Natural killer cell (primary cell): Measurements from ENCODE around the gene CDK18. TPM values are rescaled to one million over a fixed set of nuclear protein-coding genes. Genes with fewer than 3 reads are reported as not detected.

Experiments
- ATAC-seq, 3 donors: fragments of 150-1000 bp in 2 of 3; fragments of 200-7000 bp in 1 of 3; cut with Tn5 transposase; 1 replicate in 1 of 3; 2 replicates in 2 of 3; pipeline ENCODE4 v1.10.0; 2021; ENCODE audit warnings: mild to moderate bottlenecking in 2 of 3, moderate library complexity in 2 of 3
- DNase-seq, 2 donors: peaks; one replicate each; pipeline versions ENCODE4 v3.0.0 to v3.0.0-alpha.2; 2013 to 2021; ENCODE audit warnings: mixed read lengths in 1 of 2
- H3K27ac ChIP-seq: one replicate; pipeline ENCODE4 v1.5.1; 2013; ENCODE audit warnings: mild to moderate bottlenecking, low read length
- H3K27me3 ChIP-seq: one replicate; pipeline ENCODE4 v1.6.1; 2013; ENCODE audit warnings: low read length; ENCODE audit not compliant: control insufficient read depth, insufficient read depth
- H3K36me3 ChIP-seq: one replicate; pipeline ENCODE4 v1.6.1; 2013; ENCODE audit warnings: low read length; ENCODE audit not compliant: control insufficient read depth, insufficient read depth
- H3K4me1 ChIP-seq: one replicate; pipeline ENCODE4 v1.6.1; 2013; ENCODE audit warnings: low read length; ENCODE audit not compliant: control insufficient read depth, insufficient read depth
- H3K4me3 ChIP-seq: one replicate; pipeline ENCODE4 v1.5.1; 2013; ENCODE audit warnings: low read length
- H3K9me3 ChIP-seq: one replicate; pipeline ENCODE4 v1.6.1; 2013; ENCODE audit warnings: low read length; ENCODE audit not compliant: control insufficient read depth, insufficient read depth
- H3K27ac Mint-ChIP-seq, 2 donors: one replicate each; pipeline ENCODE4 v1.8.0; 2022; ENCODE audit warnings: mild to moderate bottlenecking in 2 of 2, mixed read lengths in 2 of 2, moderate library complexity in 1 of 2
- H3K27me3 Mint-ChIP-seq, 2 donors: one replicate each; pipeline ENCODE4 v1.8.0; 2022; ENCODE audit warnings: low read depth in 2 of 2, mixed read lengths in 2 of 2
- H3K36me3 Mint-ChIP-seq: one replicate; pipeline ENCODE4 v1.8.0; 2022; ENCODE audit warnings: mixed read lengths
- H3K4me1 Mint-ChIP-seq, 2 donors: one replicate each; pipeline ENCODE4 v1.8.0; 2022; ENCODE audit warnings: mixed read lengths in 2 of 2
- H3K4me3 Mint-ChIP-seq: one replicate; pipeline ENCODE4 v1.8.0; 2022; ENCODE audit warnings: mild to moderate bottlenecking, moderate library complexity, mixed read lengths
- H3K9me3 Mint-ChIP-seq, 2 donors: one replicate each; pipeline ENCODE4 v1.8.0; 2022; ENCODE audit warnings: mixed read lengths in 2 of 2
- WGBS: methylation state at CpG from one replicate; pipeline ENCODE4 v1.1.7; 2013; ENCODE audit warnings: missing lambda C conversion rate; ENCODE audit not compliant: insufficient coverage; 5-methylcytosine and 5-hydroxymethylcytosine counted together
- intact Hi-C: fragments of 100-400 bp; cut with micrococcal nuclease; formaldehyde crosslinking; loops from one replicate; pipeline ENCODE4 v1.14.2; 2022
- total RNA-seq, 4 donors: library from RNA; stranded (reverse); fragments of 120-200 nt in 1 of 4; gene quantifications; one replicate each; pipeline versions ENCODE4 v1.2.3 to v1.2.4, GENCODE V29; 2013 to 2022
- TF ChIP-seq, protein P1 (sequence below): fragments of 200-600 bp; IDR thresholded peaks from one replicate; pipeline ENCODE4 v1.8.0; 2022; ENCODE audit warnings: antibody characterized with exemption

The CDK18 gene
- total RNA-seq, 3 donors from 2014 or later (not counting 1 experiment from before 2014, with no cell fraction given), result 1.9 to 5.3 (median 4.0) TPM

DNA sequence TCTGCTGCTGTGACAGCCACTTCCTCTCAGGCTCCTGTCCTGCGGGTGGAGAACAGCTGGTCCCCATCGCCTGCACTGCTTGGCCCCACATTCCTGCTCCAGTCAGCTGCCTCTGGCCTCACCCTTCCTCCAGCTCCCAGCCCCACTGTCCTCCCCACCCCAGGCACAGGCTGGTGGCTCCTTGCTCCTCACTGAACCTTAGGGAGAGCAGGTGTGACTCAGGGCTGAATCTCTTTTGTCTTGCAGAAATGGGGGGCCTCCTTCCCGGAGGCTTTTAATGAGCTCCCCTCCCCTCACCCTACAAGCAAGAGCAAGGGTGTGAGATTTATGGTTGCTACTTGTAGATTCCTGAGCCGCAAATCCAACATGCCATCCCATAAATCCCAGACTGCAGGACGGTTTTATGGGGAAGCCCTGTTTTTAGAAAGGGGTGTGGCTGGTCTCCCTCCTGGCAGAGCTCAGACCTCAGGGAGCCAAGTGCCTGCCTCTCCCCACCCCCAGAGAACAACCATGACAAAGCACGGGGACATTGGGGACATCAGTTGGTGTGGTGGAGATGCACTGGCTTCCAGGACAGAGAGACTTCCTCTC lies 15.2 kb downstream of the CDK18 start:
- TF ChIP-seq, protein P1, sequence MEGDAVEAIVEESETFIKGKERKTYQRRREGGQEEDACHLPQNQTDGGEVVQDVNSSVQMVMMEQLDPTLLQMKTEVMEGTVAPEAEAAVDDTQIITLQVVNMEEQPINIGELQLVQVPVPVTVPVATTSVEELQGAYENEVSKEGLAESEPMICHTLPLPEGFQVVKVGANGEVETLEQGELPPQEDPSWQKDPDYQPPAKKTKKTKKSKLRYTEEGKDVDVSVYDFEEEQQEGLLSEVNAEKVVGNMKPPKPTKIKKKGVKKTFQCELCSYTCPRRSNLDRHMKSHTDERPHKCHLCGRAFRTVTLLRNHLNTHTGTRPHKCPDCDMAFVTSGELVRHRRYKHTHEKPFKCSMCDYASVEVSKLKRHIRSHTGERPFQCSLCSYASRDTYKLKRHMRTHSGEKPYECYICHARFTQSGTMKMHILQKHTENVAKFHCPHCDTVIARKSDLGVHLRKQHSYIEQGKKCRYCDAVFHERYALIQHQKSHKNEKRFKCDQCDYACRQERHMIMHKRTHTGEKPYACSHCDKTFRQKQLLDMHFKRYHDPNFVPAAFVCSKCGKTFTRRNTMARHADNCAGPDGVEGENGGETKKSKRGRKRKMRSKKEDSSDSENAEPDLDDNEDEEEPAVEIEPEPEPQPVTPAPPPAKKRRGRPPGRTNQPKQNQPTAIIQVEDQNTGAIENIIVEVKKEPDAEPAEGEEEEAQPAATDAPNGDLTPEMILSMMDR, result no peak
- H3K9me3 ChIP-seq, result no peaks in the 10 kb centered on the region
- no peak for DNase-seq
- Mint-ChIP-seq H3K9me3 (no peaks in the 10 kb centered on the region), H3K27me3 (peaks cover 0 to 5% of the 10 kb centered on the region in 2 donors), H3K4me3 (no peak overlapping the region), H3K4me1 (no peaks in the 10 kb centered on the region), H3K27ac (no peak overlapping the region), H3K36me3 (no peaks in the 10 kb centered on the region)
- H3K27me3 ChIP-seq, result no peaks in the 10 kb centered on the region
- WGBS, result 74% methylated on average over 2 of the region's 6 CpGs
- intact Hi-C loops, result loop anchor here (10.0 kb wide), 1 partner anchor 245 kb away; no protein-coding TSS in a partner anchor
- H3K4me1 ChIP-seq, result no peaks in the 10 kb centered on the region
- H3K4me3 ChIP-seq, result no peak overlapping the region
- no peak for ATAC-seq
- H3K36me3 ChIP-seq, result no peaks in the 10 kb centered on the region
- H3K27ac ChIP-seq, result no peak overlapping the region

DNA sequence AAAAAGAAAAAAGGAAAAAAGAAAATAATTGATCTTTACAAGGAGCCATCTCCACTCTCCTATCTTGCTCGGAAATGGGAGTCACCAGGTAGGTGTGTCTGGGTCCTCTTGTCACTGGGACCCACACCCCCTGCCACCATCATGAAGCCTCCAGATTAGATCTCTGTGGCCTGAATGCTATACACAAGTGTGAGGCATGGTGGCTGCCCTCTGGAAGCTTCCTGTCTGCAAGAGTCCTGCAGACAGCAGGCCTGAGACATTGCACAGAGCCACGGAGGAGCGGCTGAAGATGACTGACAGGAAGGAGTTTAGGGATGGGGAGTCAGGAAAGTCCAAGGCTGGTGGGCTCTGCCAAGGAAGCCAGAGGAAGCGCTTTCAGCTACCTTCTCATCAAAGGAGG lies 16.2 kb downstream of the CDK18 start:
- Histone ChIP-seq H3K27me3 (no peaks in the 10 kb centered on the region), H3K4me3 (no peak overlapping the region), H3K4me1 (no peaks in the 10 kb centered on the region), H3K27ac (no peak overlapping the region), H3K9me3 (no peaks in the 10 kb centered on the region), H3K36me3 (no peaks in the 10 kb centered on the region)
- intact Hi-C loops, result loop anchor here (10.0 kb wide), 1 partner anchor 246 kb away; no protein-coding TSS in a partner anchor
- WGBS, result 87% methylated on average over 4 of the region's 4 CpGs
- Mint-ChIP-seq H3K4me1 (no peaks in the 10 kb centered on the region), H3K27me3 (peaks cover 0 to 5% of the 10 kb centered on the region in 2 donors), H3K36me3 (no peaks in the 10 kb centered on the region), H3K27ac (no peak overlapping the region), H3K9me3 (no peaks in the 10 kb centered on the region), H3K4me3 (no peak overlapping the region)
- TF ChIP-seq, protein P1, result no peak
- ATAC-seq, result no peak
- DNase-seq, result no peak

DNA sequence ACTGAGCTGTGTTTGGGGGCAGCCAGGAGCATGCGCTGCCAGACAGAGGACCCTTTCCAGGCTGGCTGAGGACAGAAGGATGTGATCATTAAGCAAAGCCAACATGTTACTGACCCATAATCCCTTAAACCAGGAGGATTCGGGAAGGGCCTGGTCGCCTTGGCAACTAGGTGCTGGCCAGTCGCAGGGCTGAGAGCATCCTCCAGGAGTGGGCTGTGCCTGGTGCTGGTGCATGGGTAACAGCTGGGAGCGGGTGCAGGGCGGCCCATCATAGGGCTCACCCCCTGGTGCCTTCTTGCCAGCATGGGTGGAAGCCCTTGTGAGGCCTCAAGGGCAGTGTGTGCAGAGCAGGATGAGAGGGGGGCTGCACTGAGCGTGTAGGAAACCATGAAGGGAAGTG lies 17.2 kb downstream of the CDK18 start:
- H3K36me3 ChIP-seq, result no peaks in the 10 kb centered on the region
- TF ChIP-seq, protein P1, result no peak
- no peaks in the 10 kb centered on the region for H3K4me1 ChIP-seq
- H3K27me3 ChIP-seq, result no peaks in the 10 kb centered on the region
- DNase-seq (no peak), ATAC-seq (no peak)
- no peak overlapping the region for H3K27ac ChIP-seq
- no peaks in the 10 kb centered on the region for H3K9me3 Mint-ChIP-seq
- no peaks in the 10 kb centered on the region for H3K4me1 Mint-ChIP-seq
- H3K9me3 ChIP-seq, result no peaks in the 10 kb centered on the region
- intact Hi-C loops, result loop anchor here (10.0 kb wide), 1 partner anchor 247 kb away; no protein-coding TSS in a partner anchor
- H3K27me3 Mint-ChIP-seq, result peaks cover 0 to 5% of the 10 kb centered on the region in 2 donors
- no peak overlapping the region for H3K4me3 Mint-ChIP-seq
- WGBS, result 78% methylated on average over 7 of the region's 7 CpGs
- no peak overlapping the region for H3K27ac Mint-ChIP-seq
- H3K36me3 Mint-ChIP-seq, result no peaks in the 10 kb centered on the region
- no peak overlapping the region for H3K4me3 ChIP-seq

DNA sequence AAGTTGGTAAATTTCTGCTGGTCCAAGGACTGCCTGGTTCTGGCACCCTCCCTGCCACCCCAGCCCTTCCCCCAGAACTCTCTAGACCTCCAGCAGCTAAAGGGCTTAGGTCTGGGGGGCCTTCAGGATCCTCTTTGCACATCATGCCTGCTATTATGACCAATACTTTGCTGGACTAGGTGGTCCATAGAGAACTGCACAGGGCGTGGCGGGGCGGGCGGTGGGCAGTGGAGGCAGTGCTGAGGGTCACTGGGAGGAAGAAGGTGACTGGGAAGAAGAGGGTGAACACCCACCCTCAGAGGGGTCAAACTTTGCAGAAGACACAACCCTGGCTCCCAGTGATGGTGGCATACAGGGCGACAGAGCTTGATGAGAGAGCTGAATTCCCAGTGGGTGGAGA lies 18.2 kb downstream of the CDK18 start:
- Histone ChIP-seq H3K27ac (no peak overlapping the region), H3K9me3 (no peaks in the 10 kb centered on the region), H3K4me3 (no peak overlapping the region), H3K36me3 (no peaks in the 10 kb centered on the region), H3K27me3 (no peaks in the 10 kb centered on the region), H3K4me1 (no peaks in the 10 kb centered on the region)
- Mint-ChIP-seq H3K4me3 (no peak overlapping the region), H3K9me3 (no peaks in the 10 kb centered on the region), H3K27me3 (peaks cover 0 to 5% of the 10 kb centered on the region in 2 donors), H3K36me3 (no peaks in the 10 kb centered on the region), H3K4me1 (no peaks in the 10 kb centered on the region), H3K27ac (no peak overlapping the region)
- no peak for ATAC-seq
- intact Hi-C loops, result loop anchor here (10.0 kb wide), 1 partner anchor 248 kb away; no protein-coding TSS in a partner anchor
- no peak for DNase-seq
- WGBS, result 96% methylated on average over 5 of the region's 5 CpGs
- TF ChIP-seq, protein P1, result no peak
